ENCODE data around the gene GNB2.
A peak's percentile ranks its signal among the peaks of the same experiment; 100 is the strongest.
"Not testable (repeated sequence)": the region's sequence is repeated elsewhere in the genome, so short reads cannot be mapped to it uniquely, and the experiment has no call there.

GNB2 gene

GRCh38 chr7:100696123-100696521 is 22.6 kb downstream of the GNB2 start:
- no peak for DNase-seq (ENCODE audit: low spot score)

- no peak for DNase-seq (ENCODE audit: low spot score)
Measured at GRCh38 chr7:100699018-100699417, 25.5 kb downstream of the GNB2 start.

GRCh38 chr7:100701089-100701488 is 27.5 kb downstream of the GNB2 start:
- DNase-seq (ENCODE audit: low spot score) = not testable (repeated sequence)

- peak; percentile 84 for DNase-seq (ENCODE audit: low spot score)
Measured at GRCh38 chr7:100705320-100705752, 31.8 kb downstream of the GNB2 start.

GRCh38 chr7:100705753-100706671 is 32.5 kb downstream of the GNB2 start, which contains the start of gene POP7:
POP7 (plus strand) TSS chr7:100706121; CDS start chr7:100706831, 710 bp downstream.
- DNase-seq (ENCODE audit: low spot score) = peak; percentile 99

GRCh38 chr7:100706672-100707311 is 33.3 kb downstream of the GNB2 start:
- DNase-seq (ENCODE audit: low spot score) = no peak

GRCh38 chr7:100708395-100708794 is 34.9 kb downstream of the GNB2 start:
- DNase-seq (ENCODE audit: low spot score) = no peak

- no peak for DNase-seq (ENCODE audit: low spot score)
Measured at GRCh38 chr7:100710452-100710851, 36.9 kb downstream of the GNB2 start.

GRCh38 chr7:100711369-100711768 is 37.8 kb downstream of the GNB2 start:
- DNase-seq (ENCODE audit: low spot score) = no peak

GRCh38 chr7:100714725-100715124 is 41.2 kb downstream of the GNB2 start:
- DNase-seq (ENCODE audit: low spot score) = no peak

GRCh38 chr7:100717073-100717472 is 43.5 kb downstream of the GNB2 start:
- not testable (repeated sequence) for DNase-seq (ENCODE audit: low spot score)

GRCh38 chr7:100719523-100720278 is 46.2 kb downstream of the GNB2 start:
- DNase-seq (ENCODE audit: low spot score) = no peak

GRCh38 chr7:100720279-100720670 is 46.7 kb downstream of the GNB2 start, which contains the start of gene EPO:
EPO (plus strand) TSS chr7:100720468; CDS start chr7:100720981, 513 bp downstream.
- no peak for DNase-seq (ENCODE audit: low spot score)

GRCh38 chr7:100720671-100721504 is 47.3 kb downstream of the GNB2 start:
- DNase-seq (ENCODE audit: low spot score) = no peak

GRCh38 chr7:100721505-100721812 is 47.9 kb downstream of the GNB2 start:
- no peak for DNase-seq (ENCODE audit: low spot score)

GRCh38 chr7:100722480-100723212 is 49.1 kb downstream of the GNB2 start:
- no peak for DNase-seq (ENCODE audit: low spot score)

GRCh38 chr7:100723732-100724275 is 50.3 kb downstream of the GNB2 start:
- no peak for DNase-seq (ENCODE audit: low spot score)

GRCh38 chr7:100724364-100724763 is 50.8 kb downstream of the GNB2 start:
- DNase-seq (ENCODE audit: low spot score) = not testable (repeated sequence)

GRCh38 chr7:100726996-100727761 is 53.6 kb downstream of the GNB2 start:
- no peak for DNase-seq (ENCODE audit: low spot score)

GRCh38 chr7:100728196-100728595 is 54.7 kb downstream of the GNB2 start:
- no peak for DNase-seq (ENCODE audit: low spot score)
